Right lobe of liver (tissue), 4 donors: ENCODE measurements around the gene PLCXD1.

Source experiments
- POLR2A ChIP-seq: fragments of 450-650 bp; IDR thresholded peaks from one replicate; pipeline ENCODE4 v1.6.1; 2017; ENCODE audit warnings: antibody characterized with exemption, mild to moderate bottlenecking
- TF ChIP-seq, protein P1 (sequence below), 4 donors: fragments of 200-600 bp in 3 of 4; fragments of 450-650 bp in 1 of 4; IDR thresholded peaks; one replicate each; pipeline versions ENCODE4 v1.5.1 to v1.8.0; 2016 to 2022; ENCODE audit warnings: antibody characterized with exemption in 4 of 4, mild to moderate bottlenecking in 2 of 4
- donor health status: DM: no; HTN: no; CAD: no.
- donor health status: DM: no; HTN: no; CAD: no.
- donor health status: DM: no; HTN: yes; CAD: no.

DNA sequence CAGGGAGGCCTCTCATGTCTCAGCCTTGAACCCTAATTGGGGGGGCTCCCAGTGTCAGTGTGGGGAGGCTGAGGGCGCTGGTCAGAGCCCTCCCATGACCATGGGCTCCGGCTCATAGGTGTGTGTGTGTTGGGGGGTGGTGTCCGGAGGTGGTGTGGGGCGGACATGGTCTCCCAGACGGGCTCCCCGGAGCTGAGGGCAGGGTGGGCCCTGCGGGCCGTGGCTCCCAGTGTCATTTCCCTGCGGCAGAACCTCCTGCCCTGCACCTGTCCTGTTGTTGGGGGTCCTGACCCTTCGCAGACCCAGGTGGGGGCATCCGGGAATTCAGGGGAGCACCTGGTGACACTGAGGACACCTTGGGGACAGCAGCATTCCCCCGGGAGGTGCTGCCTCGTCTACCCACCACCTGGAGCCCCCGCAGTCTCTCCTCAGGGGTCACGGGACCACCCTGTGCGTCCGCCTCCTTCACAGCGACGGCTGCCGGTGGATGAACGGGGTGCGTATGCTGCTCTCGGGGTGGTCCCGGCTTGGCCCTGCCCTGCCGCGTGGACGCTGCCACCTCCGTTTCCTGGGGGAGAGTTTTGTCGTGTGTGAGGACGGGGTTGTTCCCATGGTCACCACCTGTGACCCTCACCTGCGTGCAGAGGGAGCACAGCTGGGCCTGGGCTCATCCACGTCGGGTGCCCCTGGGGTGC lies 51.9 kb downstream of the PLCXD1 start:
- TF ChIP-seq, protein P1, sequence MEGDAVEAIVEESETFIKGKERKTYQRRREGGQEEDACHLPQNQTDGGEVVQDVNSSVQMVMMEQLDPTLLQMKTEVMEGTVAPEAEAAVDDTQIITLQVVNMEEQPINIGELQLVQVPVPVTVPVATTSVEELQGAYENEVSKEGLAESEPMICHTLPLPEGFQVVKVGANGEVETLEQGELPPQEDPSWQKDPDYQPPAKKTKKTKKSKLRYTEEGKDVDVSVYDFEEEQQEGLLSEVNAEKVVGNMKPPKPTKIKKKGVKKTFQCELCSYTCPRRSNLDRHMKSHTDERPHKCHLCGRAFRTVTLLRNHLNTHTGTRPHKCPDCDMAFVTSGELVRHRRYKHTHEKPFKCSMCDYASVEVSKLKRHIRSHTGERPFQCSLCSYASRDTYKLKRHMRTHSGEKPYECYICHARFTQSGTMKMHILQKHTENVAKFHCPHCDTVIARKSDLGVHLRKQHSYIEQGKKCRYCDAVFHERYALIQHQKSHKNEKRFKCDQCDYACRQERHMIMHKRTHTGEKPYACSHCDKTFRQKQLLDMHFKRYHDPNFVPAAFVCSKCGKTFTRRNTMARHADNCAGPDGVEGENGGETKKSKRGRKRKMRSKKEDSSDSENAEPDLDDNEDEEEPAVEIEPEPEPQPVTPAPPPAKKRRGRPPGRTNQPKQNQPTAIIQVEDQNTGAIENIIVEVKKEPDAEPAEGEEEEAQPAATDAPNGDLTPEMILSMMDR (IDR thresholded peaks at IDR 0.05): no peak
- TF ChIP-seq POLR2A: no peak
